GM12878 (cell line): ENCODE measurements around the gene HOXC5. TPM values are rescaled to one million over a fixed set of nuclear protein-coding genes. Genes with fewer than 3 reads are reported as not detected.
A peak's percentile ranks its signal among the peaks of the same experiment; 100 is the strongest.

Source experiments
- BHLHE40 ChIP-seq, 2 experiments: fragments of 450-650 bp in 1 of 2; IDR thresholded peaks; 2 replicates each; pipeline ENCODE4 v1.6.1; 2011 to 2017; ENCODE audit warnings: low read depth in 2 of 2, borderline replicate concordance in 1 of 2, improper control_type of control experiment in 1 of 2, low read length in 1 of 2, mild to moderate bottlenecking in 1 of 2
- EZH2 ChIP-seq: IDR thresholded peaks from 2 replicates; pipeline ENCODE4 v1.6.1; 2012; ENCODE audit warnings: low read depth, mild to moderate bottlenecking, control low read depth, inconsistent platforms, low read length, borderline replicate concordance; ENCODE audit not compliant: control insufficient read depth
- IKZF1 ChIP-seq: fragments of 450-650 bp; conservative IDR thresholded peaks from 2 replicates; pipeline ENCODE4 v1.6.1; 2017; ENCODE audit warnings: antibody characterized with exemption, mild to moderate bottlenecking
- MEF2A ChIP-seq: IDR thresholded peaks from 2 replicates; pipeline ENCODE4 v1.6.1; 2011; ENCODE audit warnings: low read depth, mild to moderate bottlenecking, low read length, moderate library complexity; ENCODE audit not compliant: insufficient read depth
- NR2C2 ChIP-seq: IDR thresholded peaks from 2 replicates; pipeline ENCODE4 v1.6.1; 2011; ENCODE audit warnings: borderline replicate concordance, low read depth; ENCODE audit not compliant: control insufficient read depth, insufficient read length
- NRF1 ChIP-seq: conservative IDR thresholded peaks from 2 replicates; pipeline ENCODE4 v1.6.1; 2011; ENCODE audit warnings: mild to moderate bottlenecking, low read depth, low read length, improper control_type of control experiment
- PAX8 ChIP-seq: fragments of 450-650 bp; IDR thresholded peaks from 2 replicates; pipeline ENCODE4 v1.6.1; 2017; ENCODE audit warnings: mild to moderate bottlenecking, moderate library complexity
- PML ChIP-seq: IDR thresholded peaks from 2 replicates; pipeline ENCODE4 v1.6.1; 2012; ENCODE audit warnings: low read length, inconsistent platforms
- RBBP5 ChIP-seq: fragments of 200-600 bp; sonication (generic); conservative IDR thresholded peaks from 2 replicates; pipeline ENCODE4 v1.6.1; 2016
- SMARCA5 ChIP-seq: fragments of 450-650 bp; IDR thresholded peaks from 2 replicates; pipeline ENCODE4 v1.6.1; 2017; ENCODE audit warnings: mild to moderate bottlenecking
- SUZ12 ChIP-seq: fragments of 200-600 bp; sonication (generic); IDR thresholded peaks from one replicate; pipeline ENCODE4 v1.6.1; 2018; ENCODE audit warnings: antibody characterized with exemption, mild to moderate bottlenecking; ENCODE audit not compliant: unreplicated experiment
- polyA plus RNA-seq, 11 experiments: library from polyadenylated mRNA; depleted of rRNA in 4 of 11; unstranded in 6 of 11; stranded (reverse) in 5 of 11; fragments of >200 nt; fragmentation: Nextera tagmentation in 4 of 11; fragmentation: Illumina TruSeq in 1 of 11; extraction: Ambion mirVana in 4 of 11; extraction: Trizol in 1 of 11; gene quantifications; 1 replicate in 1 of 11; 2 replicates in 10 of 11; pipeline versions ENCODE4 v1.2.1 to v1.2.3, GENCODE V29; 2011 to 2016; ENCODE audit warnings: inconsistent platforms in 2 of 11, missing spikeins in 2 of 11, low read depth in 1 of 11
- total RNA-seq, 4 experiments: library from RNA; depleted of rRNA in 3 of 4; stranded (reverse); fragments of >200 nt in 3 of 4; fragmentation: Illumina TruSeq in 1 of 4; extraction: Trizol in 1 of 4; gene quantifications; 2 replicates each; pipeline versions ENCODE4 v1.2.1 to v1.2.3, GENCODE V29; 2013 to 2021
- TF ChIP-seq, protein P1 (sequence below): fragments of 450-650 bp; conservative IDR thresholded peaks from 2 replicates; pipeline ENCODE4 v1.6.1; 2017; ENCODE audit warnings: mild to moderate bottlenecking, moderate library complexity
- TF ChIP-seq, protein P2 (sequence below): fragments of 450-650 bp; IDR thresholded peaks from 2 replicates; pipeline ENCODE4 v1.6.1; 2017; ENCODE audit warnings: antibody characterized with exemption, mild to moderate bottlenecking, moderate library complexity
- TF ChIP-seq, protein P3 (sequence below): IDR thresholded peaks from 2 replicates; pipeline ENCODE4 v1.6.1; 2011; ENCODE audit warnings: low read depth, low read length, improper control_type of control experiment, borderline replicate concordance
- TF ChIP-seq, protein P4 (sequence below): IDR thresholded peaks from 2 replicates; pipeline ENCODE4 v1.6.1; 2012; ENCODE audit warnings: low read depth, low read length, improper control_type of control experiment
- TF ChIP-seq, protein P5 (sequence below): fragments of 450-650 bp; IDR thresholded peaks from 2 replicates; pipeline ENCODE4 v1.6.1; 2018; ENCODE audit warnings: borderline replicate concordance, mild to moderate bottlenecking; ENCODE audit not compliant: partially characterized antibody

Gene HOXC5
- total and polyA plus RNA-seq, 10 of the 15 experiments (the other 5 are each of a cell fraction or from before 2014, with no cell fraction given), result 0.11 TPM; not detected in 9

DNA sequence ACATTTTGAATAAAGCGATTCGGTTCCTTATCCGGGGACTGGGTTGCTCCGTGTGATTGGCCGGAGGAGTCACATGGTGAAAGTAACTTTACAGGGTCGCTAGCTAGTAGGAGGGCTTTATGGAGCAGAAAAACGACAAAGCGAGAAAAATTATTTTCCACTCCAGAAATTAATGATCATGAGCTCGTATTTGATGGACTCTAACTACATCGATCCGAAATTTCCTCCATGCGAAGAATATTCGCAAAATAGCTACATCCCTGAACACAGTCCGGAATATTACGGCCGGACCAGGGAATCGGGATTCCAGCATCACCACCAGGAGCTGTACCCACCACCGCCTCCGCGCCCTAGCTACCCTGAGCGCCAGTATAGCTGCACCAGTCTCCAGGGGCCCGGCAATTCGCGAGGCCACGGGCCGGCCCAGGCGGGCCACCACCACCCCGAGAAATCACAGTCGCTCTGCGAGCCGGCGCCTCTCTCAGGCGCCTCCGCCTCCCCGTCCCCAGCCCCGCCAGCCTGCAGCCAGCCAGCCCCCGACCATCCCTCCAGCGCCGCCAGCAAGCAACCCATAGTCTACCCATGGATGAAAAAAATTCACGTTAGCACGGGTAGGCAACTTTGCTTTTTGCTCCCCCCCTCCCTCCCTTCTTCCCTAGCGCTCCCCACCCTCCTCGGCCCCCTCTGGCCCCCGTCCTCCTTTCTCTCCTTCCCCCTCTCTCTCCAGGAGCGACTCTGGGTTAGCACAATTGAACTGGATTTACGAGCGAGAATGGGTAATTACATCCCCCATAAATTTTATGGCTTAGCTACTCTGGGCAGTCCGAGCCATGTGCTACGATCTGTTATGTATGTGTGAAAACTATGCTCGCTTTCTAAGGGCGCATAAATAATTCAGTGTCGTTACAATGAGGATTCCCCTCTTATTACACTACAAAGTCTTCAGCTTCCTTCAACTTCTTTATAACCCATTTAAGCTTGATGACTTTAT lies 21.2 kb downstream of the HOXC5 start, which contains the start of gene HOXC4 (continued):
- TF ChIP-seq, protein P1, sequence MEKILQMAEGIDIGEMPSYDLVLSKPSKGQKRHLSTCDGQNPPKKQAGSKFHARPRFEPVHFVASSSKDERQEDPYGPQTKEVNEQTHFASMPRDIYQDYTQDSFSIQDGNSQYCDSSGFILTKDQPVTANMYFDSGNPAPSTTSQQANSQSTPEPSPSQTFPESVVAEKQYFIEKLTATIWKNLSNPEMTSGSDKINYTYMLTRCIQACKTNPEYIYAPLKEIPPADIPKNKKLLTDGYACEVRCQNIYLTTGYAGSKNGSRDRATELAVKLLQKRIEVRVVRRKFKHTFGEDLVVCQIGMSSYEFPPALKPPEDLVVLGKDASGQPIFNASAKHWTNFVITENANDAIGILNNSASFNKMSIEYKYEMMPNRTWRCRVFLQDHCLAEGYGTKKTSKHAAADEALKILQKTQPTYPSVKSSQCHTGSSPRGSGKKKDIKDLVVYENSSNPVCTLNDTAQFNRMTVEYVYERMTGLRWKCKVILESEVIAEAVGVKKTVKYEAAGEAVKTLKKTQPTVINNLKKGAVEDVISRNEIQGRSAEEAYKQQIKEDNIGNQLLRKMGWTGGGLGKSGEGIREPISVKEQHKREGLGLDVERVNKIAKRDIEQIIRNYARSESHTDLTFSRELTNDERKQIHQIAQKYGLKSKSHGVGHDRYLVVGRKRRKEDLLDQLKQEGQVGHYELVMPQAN, result no peak; the same call in 1 of the 2 replicates
- TF ChIP-seq EZH2 (no peak), IKZF1 (no peak), MEF2A (no peak), BHLHE40 (IDR thresholded peaks at IDR 0.05; ENCODE audit: borderline replicate concordance in 1 of 2, low read depth in 2 of 2, low read length in 1 of 2) (no peak), PAX8 (peak; percentile 67; the same call in 1 of the 2 replicates), PML (no peak), RBBP5 (no peak), SMARCA5 (0 out of 2 replicates have a peak, but pooled peaks have one; percentile 8), NR2C2 (no peak), NRF1 (no peak), SUZ12 (no peak)
- TF ChIP-seq, protein P2, sequence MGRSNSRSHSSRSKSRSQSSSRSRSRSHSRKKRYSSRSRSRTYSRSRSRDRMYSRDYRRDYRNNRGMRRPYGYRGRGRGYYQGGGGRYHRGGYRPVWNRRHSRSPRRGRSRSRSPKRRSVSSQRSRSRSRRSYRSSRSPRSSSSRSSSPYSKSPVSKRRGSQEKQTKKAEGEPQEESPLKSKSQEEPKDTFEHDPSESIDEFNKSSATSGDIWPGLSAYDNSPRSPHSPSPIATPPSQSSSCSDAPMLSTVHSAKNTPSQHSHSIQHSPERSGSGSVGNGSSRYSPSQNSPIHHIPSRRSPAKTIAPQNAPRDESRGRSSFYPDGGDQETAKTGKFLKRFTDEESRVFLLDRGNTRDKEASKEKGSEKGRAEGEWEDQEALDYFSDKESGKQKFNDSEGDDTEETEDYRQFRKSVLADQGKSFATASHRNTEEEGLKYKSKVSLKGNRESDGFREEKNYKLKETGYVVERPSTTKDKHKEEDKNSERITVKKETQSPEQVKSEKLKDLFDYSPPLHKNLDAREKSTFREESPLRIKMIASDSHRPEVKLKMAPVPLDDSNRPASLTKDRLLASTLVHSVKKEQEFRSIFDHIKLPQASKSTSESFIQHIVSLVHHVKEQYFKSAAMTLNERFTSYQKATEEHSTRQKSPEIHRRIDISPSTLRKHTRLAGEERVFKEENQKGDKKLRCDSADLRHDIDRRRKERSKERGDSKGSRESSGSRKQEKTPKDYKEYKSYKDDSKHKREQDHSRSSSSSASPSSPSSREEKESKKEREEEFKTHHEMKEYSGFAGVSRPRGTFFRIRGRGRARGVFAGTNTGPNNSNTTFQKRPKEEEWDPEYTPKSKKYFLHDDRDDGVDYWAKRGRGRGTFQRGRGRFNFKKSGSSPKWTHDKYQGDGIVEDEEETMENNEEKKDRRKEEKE, result no peak
- TF ChIP-seq, protein P3, sequence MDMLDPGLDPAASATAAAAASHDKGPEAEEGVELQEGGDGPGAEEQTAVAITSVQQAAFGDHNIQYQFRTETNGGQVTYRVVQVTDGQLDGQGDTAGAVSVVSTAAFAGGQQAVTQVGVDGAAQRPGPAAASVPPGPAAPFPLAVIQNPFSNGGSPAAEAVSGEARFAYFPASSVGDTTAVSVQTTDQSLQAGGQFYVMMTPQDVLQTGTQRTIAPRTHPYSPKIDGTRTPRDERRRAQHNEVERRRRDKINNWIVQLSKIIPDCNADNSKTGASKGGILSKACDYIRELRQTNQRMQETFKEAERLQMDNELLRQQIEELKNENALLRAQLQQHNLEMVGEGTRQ, result peak; percentile 67
- TF ChIP-seq, protein P4, sequence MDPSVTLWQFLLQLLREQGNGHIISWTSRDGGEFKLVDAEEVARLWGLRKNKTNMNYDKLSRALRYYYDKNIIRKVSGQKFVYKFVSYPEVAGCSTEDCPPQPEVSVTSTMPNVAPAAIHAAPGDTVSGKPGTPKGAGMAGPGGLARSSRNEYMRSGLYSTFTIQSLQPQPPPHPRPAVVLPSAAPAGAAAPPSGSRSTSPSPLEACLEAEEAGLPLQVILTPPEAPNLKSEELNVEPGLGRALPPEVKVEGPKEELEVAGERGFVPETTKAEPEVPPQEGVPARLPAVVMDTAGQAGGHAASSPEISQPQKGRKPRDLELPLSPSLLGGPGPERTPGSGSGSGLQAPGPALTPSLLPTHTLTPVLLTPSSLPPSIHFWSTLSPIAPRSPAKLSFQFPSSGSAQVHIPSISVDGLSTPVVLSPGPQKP, result no peak
- TF ChIP-seq, protein P5, sequence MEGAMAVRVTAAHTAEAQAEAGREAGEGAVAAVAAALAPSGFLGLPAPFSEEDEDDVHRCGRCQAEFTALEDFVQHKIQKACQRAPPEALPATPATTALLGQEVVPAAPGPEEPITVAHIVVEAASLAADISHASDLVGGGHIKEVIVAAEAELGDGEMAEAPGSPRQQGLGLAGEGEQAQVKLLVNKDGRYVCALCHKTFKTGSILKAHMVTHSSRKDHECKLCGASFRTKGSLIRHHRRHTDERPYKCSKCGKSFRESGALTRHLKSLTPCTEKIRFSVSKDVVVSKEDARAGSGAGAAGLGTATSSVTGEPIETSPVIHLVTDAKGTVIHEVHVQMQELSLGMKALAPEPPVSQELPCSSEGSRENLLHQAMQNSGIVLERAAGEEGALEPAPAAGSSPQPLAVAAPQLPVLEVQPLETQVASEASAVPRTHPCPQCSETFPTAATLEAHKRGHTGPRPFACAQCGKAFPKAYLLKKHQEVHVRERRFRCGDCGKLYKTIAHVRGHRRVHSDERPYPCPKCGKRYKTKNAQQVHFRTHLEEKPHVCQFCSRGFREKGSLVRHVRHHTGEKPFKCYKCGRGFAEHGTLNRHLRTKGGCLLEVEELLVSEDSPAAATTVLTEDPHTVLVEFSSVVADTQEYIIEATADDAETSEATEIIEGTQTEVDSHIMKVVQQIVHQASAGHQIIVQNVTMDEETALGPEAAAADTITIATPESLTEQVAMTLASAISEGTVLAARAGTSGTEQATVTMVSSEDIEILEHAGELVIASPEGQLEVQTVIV, result no peak
